ENCODE measurements around the gene GSTA2.
"Not testable (repeated sequence)": the region's sequence is repeated elsewhere in the genome, so short reads cannot be mapped to it uniquely, and the experiment has no call there.

The GSTA2 gene

GRCh38 chr6:52759085-52759484 is 4.2 kb downstream of the GSTA2 start:
- H3K36me3 ChIP-seq (ENCODE audit: control insufficient read depth, insufficient read depth, low read length): no peaks in the 10 kb centered on the region
- peaks cover 5% of the 10 kb centered on the region for H3K4me1 ChIP-seq (ENCODE audit: control insufficient read depth, insufficient read depth, low read length, poor library complexity, severe bottlenecking)
- no CpG with 5 or more reads among the region's 1 CpG for WGBS, 2 experiments (ENCODE audit: insufficient coverage in 2 of 2)
- H3K27ac ChIP-seq (ENCODE audit: low read depth, low read length, severe bottlenecking): no peak overlapping the region
- H3K4me3 ChIP-seq (ENCODE audit: extremely low read depth, insufficient read depth, low read length, poor library complexity, severe bottlenecking): no peak overlapping the region
- H3K9me3 ChIP-seq (ENCODE audit: control insufficient read depth, low read length): no peaks in the 10 kb centered on the region

GRCh38 chr6:52757651-52758338 is 5.5 kb downstream of the GSTA2 start:
- 67 to 71% methylated on average over 3 to 4 of the region's 7 CpGs for WGBS, 2 experiments (ENCODE audit: insufficient coverage in 2 of 2)
- H3K36me3 ChIP-seq (ENCODE audit: control insufficient read depth, insufficient read depth, low read length); H3K4me1 ChIP-seq (ENCODE audit: control insufficient read depth, insufficient read depth, low read length, poor library complexity, severe bottlenecking); H3K27ac ChIP-seq (ENCODE audit: low read depth, low read length, severe bottlenecking); H3K9me3 ChIP-seq (ENCODE audit: control insufficient read depth, low read length); H3K4me3 ChIP-seq (ENCODE audit: extremely low read depth, insufficient read depth, low read length, poor library complexity, severe bottlenecking): not testable (repeated sequence)

- H3K36me3 ChIP-seq (ENCODE audit: control insufficient read depth, insufficient read depth, low read length): no peaks in the 10 kb centered on the region
- H3K9me3 ChIP-seq (ENCODE audit: control insufficient read depth, low read length): no peaks in the 10 kb centered on the region
- no peak overlapping the region for H3K4me3 ChIP-seq (ENCODE audit: extremely low read depth, insufficient read depth, low read length, poor library complexity, severe bottlenecking)
- no peaks in the 10 kb centered on the region for H3K4me1 ChIP-seq (ENCODE audit: control insufficient read depth, insufficient read depth, low read length, poor library complexity, severe bottlenecking)
- H3K27ac ChIP-seq (ENCODE audit: low read depth, low read length, severe bottlenecking): no peak overlapping the region
- WGBS, 2 experiments (ENCODE audit: insufficient coverage in 2 of 2): 80 to 90% methylated on average over 2 of the region's 3 CpGs
Observed at GRCh38 chr6:52754443-52754842, 8.8 kb downstream of the GSTA2 start.

- H3K4me3 ChIP-seq (ENCODE audit: extremely low read depth, insufficient read depth, low read length, poor library complexity, severe bottlenecking); H3K36me3 ChIP-seq (ENCODE audit: control insufficient read depth, insufficient read depth, low read length); H3K27ac ChIP-seq (ENCODE audit: low read depth, low read length, severe bottlenecking); H3K9me3 ChIP-seq (ENCODE audit: control insufficient read depth, low read length); H3K4me1 ChIP-seq (ENCODE audit: control insufficient read depth, insufficient read depth, low read length, poor library complexity, severe bottlenecking): not testable (repeated sequence)
- 89 to 100% methylated on average over 2 of the region's 2 CpGs for WGBS, 2 experiments (ENCODE audit: insufficient coverage in 2 of 2)
Observed at GRCh38 chr6:52753137-52753536, 10.1 kb downstream of the GSTA2 start.

GRCh38 chr6:52752310-52752709 is 11.0 kb downstream of the GSTA2 start:
- H3K9me3 ChIP-seq (ENCODE audit: control insufficient read depth, low read length): no peaks in the 10 kb centered on the region
- H3K4me3 ChIP-seq (ENCODE audit: extremely low read depth, insufficient read depth, low read length, poor library complexity, severe bottlenecking): no peak overlapping the region
- H3K36me3 ChIP-seq (ENCODE audit: control insufficient read depth, insufficient read depth, low read length): no peaks in the 10 kb centered on the region
- H3K27ac ChIP-seq (ENCODE audit: low read depth, low read length, severe bottlenecking): no peak overlapping the region
- no peaks in the 10 kb centered on the region for H3K4me1 ChIP-seq (ENCODE audit: control insufficient read depth, insufficient read depth, low read length, poor library complexity, severe bottlenecking)

- no CpG with 5 or more reads among the region's 2 CpGs for WGBS, 2 experiments (ENCODE audit: insufficient coverage in 2 of 2)
- Histone ChIP-seq H3K4me3 (ENCODE audit: extremely low read depth, insufficient read depth, low read length, poor library complexity, severe bottlenecking) (no peak overlapping the region), H3K36me3 (ENCODE audit: control insufficient read depth, insufficient read depth, low read length) (no peaks in the 10 kb centered on the region), H3K9me3 (ENCODE audit: control insufficient read depth, low read length) (no peaks in the 10 kb centered on the region), H3K27ac (ENCODE audit: low read depth, low read length, severe bottlenecking) (no peak overlapping the region), H3K4me1 (ENCODE audit: control insufficient read depth, insufficient read depth, low read length, poor library complexity, severe bottlenecking) (peaks cover 5% of the 10 kb centered on the region)
Observed at GRCh38 chr6:52749556-52750152, 13.6 kb downstream of the GSTA2 start.

- H3K4me3 ChIP-seq (ENCODE audit: extremely low read depth, insufficient read depth, low read length, poor library complexity, severe bottlenecking); H3K4me1 ChIP-seq (ENCODE audit: control insufficient read depth, insufficient read depth, low read length, poor library complexity, severe bottlenecking); H3K27ac ChIP-seq (ENCODE audit: low read depth, low read length, severe bottlenecking); H3K9me3 ChIP-seq (ENCODE audit: control insufficient read depth, low read length); H3K36me3 ChIP-seq (ENCODE audit: control insufficient read depth, insufficient read depth, low read length): not testable (repeated sequence)
- WGBS, 2 experiments (ENCODE audit: insufficient coverage in 2 of 2): 70 to 76% methylated on average over 2 to 3 of the region's 3 CpGs
Observed at GRCh38 chr6:52747301-52747700, 16.0 kb downstream of the GSTA2 start.

GRCh38 chr6:52746213-52746612 is 17.1 kb downstream of the GSTA2 start:
- H3K4me3 ChIP-seq (ENCODE audit: extremely low read depth, insufficient read depth, low read length, poor library complexity, severe bottlenecking): no peak overlapping the region
- no peaks in the 10 kb centered on the region for H3K9me3 ChIP-seq (ENCODE audit: control insufficient read depth, low read length)
- 90 to 93% methylated on average over 2 to 4 of the region's 4 CpGs for WGBS, 2 experiments (ENCODE audit: insufficient coverage in 2 of 2)
- peaks cover 5% of the 10 kb centered on the region for H3K4me1 ChIP-seq (ENCODE audit: control insufficient read depth, insufficient read depth, low read length, poor library complexity, severe bottlenecking)
- no peaks in the 10 kb centered on the region for H3K36me3 ChIP-seq (ENCODE audit: control insufficient read depth, insufficient read depth, low read length)
- H3K27ac ChIP-seq (ENCODE audit: low read depth, low read length, severe bottlenecking): no peak overlapping the region

GRCh38 chr6:52745764-52746201 is 17.5 kb downstream of the GSTA2 start:
- WGBS, 2 experiments (ENCODE audit: insufficient coverage in 2 of 2): no CpG with 5 or more reads among the region's 1 CpG
- no peak overlapping the region for H3K27ac ChIP-seq (ENCODE audit: low read depth, low read length, severe bottlenecking)

GRCh38 chr6:52741872-52742271 is 21.4 kb downstream of the GSTA2 start:
- Histone ChIP-seq H3K27ac (ENCODE audit: low read depth, low read length, severe bottlenecking) (no peak overlapping the region), H3K4me3 (ENCODE audit: extremely low read depth, insufficient read depth, low read length, poor library complexity, severe bottlenecking) (no peak overlapping the region), H3K36me3 (ENCODE audit: control insufficient read depth, insufficient read depth, low read length) (no peaks in the 10 kb centered on the region), H3K4me1 (ENCODE audit: control insufficient read depth, insufficient read depth, low read length, poor library complexity, severe bottlenecking) (peaks cover under 1% of the 10 kb centered on the region), H3K9me3 (ENCODE audit: control insufficient read depth, low read length) (no peaks in the 10 kb centered on the region)
- 100% methylated on average over 1 of the region's 1 CpG; no CpG with 5 or more reads in 1 of the 2 experiments for WGBS, 2 experiments (ENCODE audit: insufficient coverage in 2 of 2)

More at GRCh38 chr6:52745764-52746201, 17.5 kb downstream of the GSTA2 start:
- Histone ChIP-seq H3K9me3 (ENCODE audit: control insufficient read depth, low read length) (no peaks in the 10 kb centered on the region), H3K4me1 (ENCODE audit: control insufficient read depth, insufficient read depth, low read length, poor library complexity, severe bottlenecking) (peaks cover 5% of the 10 kb centered on the region), H3K4me3 (ENCODE audit: extremely low read depth, insufficient read depth, low read length, poor library complexity, severe bottlenecking) (no peak overlapping the region), H3K36me3 (ENCODE audit: control insufficient read depth, insufficient read depth, low read length) (no peaks in the 10 kb centered on the region)

GRCh38 chr6:52739627-52740026 is 23.6 kb downstream of the GSTA2 start:
- 100% methylated on average over 1 of the region's 3 CpGs; no CpG with 5 or more reads in 1 of the 2 experiments for WGBS, 2 experiments (ENCODE audit: insufficient coverage in 2 of 2)
- Histone ChIP-seq H3K36me3 (ENCODE audit: control insufficient read depth, insufficient read depth, low read length) (no peaks in the 10 kb centered on the region), H3K4me1 (ENCODE audit: control insufficient read depth, insufficient read depth, low read length, poor library complexity, severe bottlenecking) (no peaks in the 10 kb centered on the region), H3K27ac (ENCODE audit: low read depth, low read length, severe bottlenecking) (no peak overlapping the region), H3K9me3 (ENCODE audit: control insufficient read depth, low read length) (no peaks in the 10 kb centered on the region), H3K4me3 (ENCODE audit: extremely low read depth, insufficient read depth, low read length, poor library complexity, severe bottlenecking) (no peak overlapping the region)

Data from mesodermal cell (in vitro differentiated cells).